K562 (cell line): ENCODE results near the gene PLEKHA6. TPM values are rescaled to one million over a fixed set of nuclear protein-coding genes. Genes with fewer than 3 reads are reported as not detected.
A peak's percentile ranks its signal among the peaks of the same experiment; 100 is the strongest.

Source experiments
- ARID1B ChIP-seq: fragments of 450-650 bp; IDR thresholded peaks from 2 replicates; pipeline ENCODE4 v1.6.1; 2016; ENCODE audit warnings: antibody characterized with exemption, mild to moderate bottlenecking, inconsistent platforms
- CBX8 ChIP-seq: fragments of 200-600 bp; sonication (generic); IDR thresholded peaks from 2 replicates; pipeline ENCODE4 v1.6.1; 2012; ENCODE audit warnings: borderline replicate concordance, mixed run types, low read depth, mild to moderate bottlenecking, moderate library complexity, mixed read lengths, low read length, control low read depth, inconsistent platforms; ENCODE audit not compliant: poor library complexity, severe bottlenecking; ENCODE audit errors: extremely low read depth
- GATA2 ChIP-seq: sonication (generic); formaldehyde crosslinking; IDR thresholded peaks from 2 replicates; pipeline ENCODE4 v1.4.0; 2020; ENCODE audit warnings: mild to moderate bottlenecking, missing genetic modification reagents
- HMG20A ChIP-seq: fragments of 450-650 bp; formaldehyde crosslinking; conservative IDR thresholded peaks from 2 replicates; pipeline ENCODE4 v1.4.0; 2020; ENCODE audit warnings: mild to moderate bottlenecking, mixed read lengths
- MXI1 ChIP-seq: IDR thresholded peaks from 2 replicates; pipeline ENCODE4 v1.6.1; 2011; ENCODE audit warnings: low read depth, mild to moderate bottlenecking, improper control_type of control experiment, low read length
- NBN ChIP-seq: fragments of 450-650 bp; IDR thresholded peaks from 2 replicates; pipeline ENCODE4 v1.6.1; 2016; ENCODE audit warnings: low read depth, mild to moderate bottlenecking
- RBM25 ChIP-seq: fragments of 200-400 bp; formaldehyde crosslinking; IDR thresholded peaks from 2 replicates; pipeline ENCODE4 v1.6.1; 2018; ENCODE audit warnings: low read length, low read depth, moderate library complexity; ENCODE audit not compliant: severe bottlenecking
- SAP30 ChIP-seq: fragments of 200-600 bp; sonication (generic); IDR thresholded peaks from 2 replicates; pipeline ENCODE4 v1.6.1; 2012; ENCODE audit warnings: borderline replicate concordance, low read depth, mild to moderate bottlenecking, moderate library complexity, low read length, control low read depth, inconsistent platforms; ENCODE audit not compliant: insufficient read depth, poor library complexity, severe bottlenecking
- ZNF384 ChIP-seq: IDR thresholded peaks from 2 replicates; pipeline ENCODE4 v1.6.1; 2012; ENCODE audit warnings: low read depth, low read length, improper control_type of control experiment
- ZNF75A ChIP-seq: fragments of 450-650 bp; formaldehyde crosslinking; IDR thresholded peaks from 2 replicates; pipeline ENCODE4 v1.4.0; 2020; ENCODE audit warnings: mild to moderate bottlenecking
- polyA plus RNA-seq, 8 experiments: library from polyadenylated mRNA; depleted of rRNA in 4 of 8; stranded (reverse) in 5 of 8; unstranded in 3 of 8; fragments of >200 nt; fragmentation: Nextera tagmentation in 2 of 8; fragmentation: Illumina TruSeq in 1 of 8; extraction: Ambion mirVana in 2 of 8; extraction: Trizol in 1 of 8; gene quantifications; 2 replicates each; pipeline versions ENCODE4 v1.2.1 to v1.2.3, GENCODE V29; 2011 to 2014; ENCODE audit warnings: inconsistent platforms in 1 of 8, missing spikeins in 1 of 8
- total RNA-seq, 7 experiments: library from RNA; depleted of rRNA in 6 of 7; stranded (reverse); fragments of >200 nt in 6 of 7; fragmentation: Illumina TruSeq in 2 of 7; extraction: Trizol in 2 of 7; gene quantifications; 2 replicates each; pipeline versions ENCODE4 v1.2.1 to v1.2.3, GENCODE V29; 2011 to 2021; ENCODE audit warnings: low replicate concordance in 1 of 7
- TF ChIP-seq, protein P1 (sequence below), 2 experiments: IDR thresholded peaks; 2 replicates each; pipeline ENCODE4 v1.6.1; 2012; ENCODE audit warnings: improper control_type of control experiment in 2 of 2, low read depth in 2 of 2, low read length in 2 of 2, borderline replicate concordance in 1 of 2
- TF ChIP-seq, protein P2 (sequence below): fragments of 150-350 bp; conservative IDR thresholded peaks from 2 replicates; pipeline ENCODE4 v1.6.1; 2014; ENCODE audit warnings: low read length
- TF ChIP-seq, protein P3 (sequence below): fragments of 250-450 bp; sonication (Bioruptor Pico); IDR thresholded peaks from 2 replicates; pipeline ENCODE4 v1.8.0; 2022; ENCODE audit warnings: inconsistent platforms, mild to moderate bottlenecking, moderate library complexity, borderline replicate concordance
- TF ChIP-seq, protein P4 (sequence below): sonication (generic); formaldehyde crosslinking; IDR thresholded peaks from 2 replicates; pipeline ENCODE4 v1.5.0; 2020; ENCODE audit warnings: missing genetic modification reagents
- TF ChIP-seq, protein P5 (sequence below): fragments of 250-450 bp; sonication (Bioruptor Pico); IDR thresholded peaks from 2 replicates; pipeline ENCODE4 v1.8.0; 2021; ENCODE audit warnings: moderate library complexity, mild to moderate bottlenecking, inconsistent platforms

PLEKHA6 gene
- total and polyA plus RNA-seq, 9 of the 15 experiments (the other 6 are each of a cell fraction or from before 2014, with no cell fraction given): under 0.01 to 0.33 (median 0.01) TPM; not detected in 4

DNA sequence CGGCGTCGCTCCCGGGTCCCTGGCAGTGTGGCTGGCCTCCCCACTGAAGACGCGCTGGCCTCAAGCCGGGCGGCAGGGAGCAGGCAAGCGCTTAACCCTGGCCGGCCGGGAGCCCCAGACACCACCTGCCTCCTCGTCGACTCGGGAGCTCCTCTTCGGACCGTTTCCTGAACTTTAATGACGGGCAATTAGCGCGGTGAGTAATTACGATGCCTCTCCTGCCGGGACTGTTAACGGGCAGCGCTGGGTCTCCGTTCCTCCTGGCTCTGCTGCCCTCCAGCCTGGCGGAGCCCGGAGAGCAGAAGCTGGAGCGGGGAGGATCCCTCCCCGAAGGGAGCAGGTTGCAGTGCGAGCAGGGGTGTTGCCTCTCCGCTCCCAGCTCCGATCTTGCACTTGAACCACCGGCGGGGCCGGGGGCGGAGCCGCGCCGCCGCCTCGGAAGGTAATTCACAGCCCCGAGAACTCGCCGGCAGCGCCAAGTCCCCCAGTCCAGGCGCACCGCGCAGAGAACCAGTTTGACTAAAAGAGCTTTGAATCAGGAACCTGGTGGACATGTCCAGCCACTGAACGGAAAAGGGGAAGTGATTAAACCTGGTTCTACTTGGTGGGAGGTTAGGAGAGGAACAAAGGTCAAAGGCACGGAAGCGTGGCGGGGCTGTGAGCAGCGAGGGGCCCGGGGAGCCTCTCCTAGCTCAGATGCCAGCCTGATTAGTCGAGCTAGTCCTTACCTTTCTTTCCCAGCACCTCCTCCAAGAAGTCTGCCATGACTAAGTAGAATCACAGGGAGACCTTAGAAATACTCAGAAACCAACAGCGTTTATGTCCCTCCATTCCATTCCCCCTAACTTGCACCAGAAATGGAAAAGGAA is 18.3 kb upstream of the PLEKHA6 start (continued):
- TF ChIP-seq, protein P1, sequence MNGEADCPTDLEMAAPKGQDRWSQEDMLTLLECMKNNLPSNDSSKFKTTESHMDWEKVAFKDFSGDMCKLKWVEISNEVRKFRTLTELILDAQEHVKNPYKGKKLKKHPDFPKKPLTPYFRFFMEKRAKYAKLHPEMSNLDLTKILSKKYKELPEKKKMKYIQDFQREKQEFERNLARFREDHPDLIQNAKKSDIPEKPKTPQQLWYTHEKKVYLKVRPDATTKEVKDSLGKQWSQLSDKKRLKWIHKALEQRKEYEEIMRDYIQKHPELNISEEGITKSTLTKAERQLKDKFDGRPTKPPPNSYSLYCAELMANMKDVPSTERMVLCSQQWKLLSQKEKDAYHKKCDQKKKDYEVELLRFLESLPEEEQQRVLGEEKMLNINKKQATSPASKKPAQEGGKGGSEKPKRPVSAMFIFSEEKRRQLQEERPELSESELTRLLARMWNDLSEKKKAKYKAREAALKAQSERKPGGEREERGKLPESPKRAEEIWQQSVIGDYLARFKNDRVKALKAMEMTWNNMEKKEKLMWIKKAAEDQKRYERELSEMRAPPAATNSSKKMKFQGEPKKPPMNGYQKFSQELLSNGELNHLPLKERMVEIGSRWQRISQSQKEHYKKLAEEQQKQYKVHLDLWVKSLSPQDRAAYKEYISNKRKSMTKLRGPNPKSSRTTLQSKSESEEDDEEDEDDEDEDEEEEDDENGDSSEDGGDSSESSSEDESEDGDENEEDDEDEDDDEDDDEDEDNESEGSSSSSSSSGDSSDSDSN (IDR thresholded peaks at IDR 0.05; ENCODE audit: borderline replicate concordance in 1 of 2, low read depth in 2 of 2, low read length in 2 of 2): peak; percentile 32 to 60; a peak in 1 of 4 replicates
- TF ChIP-seq CBX8 (no peak), ZNF384 (no peak), SAP30 (no peak), MXI1 (no peak), ZNF75A (CRISPR knock-in tag) (no peak), GATA2 (CRISPR knock-in tag) (no peak), HMG20A (no peak), ARID1B (0 out of 2 replicates have a peak, but pooled peaks have one; percentile 13), NBN (no peak), RBM25 (peak; percentile 60)
- TF ChIP-seq, protein P2, sequence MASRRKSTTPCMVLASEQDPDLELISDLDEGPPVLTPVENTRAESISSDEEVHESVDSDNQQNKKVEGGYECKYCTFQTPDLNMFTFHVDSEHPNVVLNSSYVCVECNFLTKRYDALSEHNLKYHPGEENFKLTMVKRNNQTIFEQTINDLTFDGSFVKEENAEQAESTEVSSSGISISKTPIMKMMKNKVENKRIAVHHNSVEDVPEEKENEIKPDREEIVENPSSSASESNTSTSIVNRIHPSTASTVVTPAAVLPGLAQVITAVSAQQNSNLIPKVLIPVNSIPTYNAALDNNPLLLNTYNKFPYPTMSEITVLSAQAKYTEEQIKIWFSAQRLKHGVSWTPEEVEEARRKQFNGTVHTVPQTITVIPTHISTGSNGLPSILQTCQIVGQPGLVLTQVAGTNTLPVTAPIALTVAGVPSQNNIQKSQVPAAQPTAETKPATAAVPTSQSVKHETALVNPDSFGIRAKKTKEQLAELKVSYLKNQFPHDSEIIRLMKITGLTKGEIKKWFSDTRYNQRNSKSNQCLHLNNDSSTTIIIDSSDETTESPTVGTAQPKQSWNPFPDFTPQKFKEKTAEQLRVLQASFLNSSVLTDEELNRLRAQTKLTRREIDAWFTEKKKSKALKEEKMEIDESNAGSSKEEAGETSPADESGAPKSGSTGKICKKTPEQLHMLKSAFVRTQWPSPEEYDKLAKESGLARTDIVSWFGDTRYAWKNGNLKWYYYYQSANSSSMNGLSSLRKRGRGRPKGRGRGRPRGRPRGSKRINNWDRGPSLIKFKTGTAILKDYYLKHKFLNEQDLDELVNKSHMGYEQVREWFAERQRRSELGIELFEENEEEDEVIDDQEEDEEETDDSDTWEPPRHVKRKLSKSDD: no peak
- TF ChIP-seq, protein P3, sequence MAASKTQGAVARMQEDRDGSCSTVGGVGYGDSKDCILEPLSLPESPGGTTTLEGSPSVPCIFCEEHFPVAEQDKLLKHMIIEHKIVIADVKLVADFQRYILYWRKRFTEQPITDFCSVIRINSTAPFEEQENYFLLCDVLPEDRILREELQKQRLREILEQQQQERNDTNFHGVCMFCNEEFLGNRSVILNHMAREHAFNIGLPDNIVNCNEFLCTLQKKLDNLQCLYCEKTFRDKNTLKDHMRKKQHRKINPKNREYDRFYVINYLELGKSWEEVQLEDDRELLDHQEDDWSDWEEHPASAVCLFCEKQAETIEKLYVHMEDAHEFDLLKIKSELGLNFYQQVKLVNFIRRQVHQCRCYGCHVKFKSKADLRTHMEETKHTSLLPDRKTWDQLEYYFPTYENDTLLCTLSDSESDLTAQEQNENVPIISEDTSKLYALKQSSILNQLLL (CRISPR knock-in tag): no peak
- TF ChIP-seq, protein P4, sequence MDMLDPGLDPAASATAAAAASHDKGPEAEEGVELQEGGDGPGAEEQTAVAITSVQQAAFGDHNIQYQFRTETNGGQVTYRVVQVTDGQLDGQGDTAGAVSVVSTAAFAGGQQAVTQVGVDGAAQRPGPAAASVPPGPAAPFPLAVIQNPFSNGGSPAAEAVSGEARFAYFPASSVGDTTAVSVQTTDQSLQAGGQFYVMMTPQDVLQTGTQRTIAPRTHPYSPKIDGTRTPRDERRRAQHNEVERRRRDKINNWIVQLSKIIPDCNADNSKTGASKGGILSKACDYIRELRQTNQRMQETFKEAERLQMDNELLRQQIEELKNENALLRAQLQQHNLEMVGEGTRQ (CRISPR knock-in tag): no peak
- TF ChIP-seq, protein P5, sequence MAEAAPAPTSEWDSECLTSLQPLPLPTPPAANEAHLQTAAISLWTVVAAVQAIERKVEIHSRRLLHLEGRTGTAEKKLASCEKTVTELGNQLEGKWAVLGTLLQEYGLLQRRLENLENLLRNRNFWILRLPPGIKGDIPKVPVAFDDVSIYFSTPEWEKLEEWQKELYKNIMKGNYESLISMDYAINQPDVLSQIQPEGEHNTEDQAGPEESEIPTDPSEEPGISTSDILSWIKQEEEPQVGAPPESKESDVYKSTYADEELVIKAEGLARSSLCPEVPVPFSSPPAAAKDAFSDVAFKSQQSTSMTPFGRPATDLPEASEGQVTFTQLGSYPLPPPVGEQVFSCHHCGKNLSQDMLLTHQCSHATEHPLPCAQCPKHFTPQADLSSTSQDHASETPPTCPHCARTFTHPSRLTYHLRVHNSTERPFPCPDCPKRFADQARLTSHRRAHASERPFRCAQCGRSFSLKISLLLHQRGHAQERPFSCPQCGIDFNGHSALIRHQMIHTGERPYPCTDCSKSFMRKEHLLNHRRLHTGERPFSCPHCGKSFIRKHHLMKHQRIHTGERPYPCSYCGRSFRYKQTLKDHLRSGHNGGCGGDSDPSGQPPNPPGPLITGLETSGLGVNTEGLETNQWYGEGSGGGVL (CRISPR knock-in tag): no peak
